NCI-H510A (cell line): ENCODE measurements around the gene TMEM182.

Source experiments
- DNase-seq: peaks from one replicate; lab custom pipeline; 2025; lab: John Stamatoyannopoulos, UW

The TMEM182 gene

DNA sequence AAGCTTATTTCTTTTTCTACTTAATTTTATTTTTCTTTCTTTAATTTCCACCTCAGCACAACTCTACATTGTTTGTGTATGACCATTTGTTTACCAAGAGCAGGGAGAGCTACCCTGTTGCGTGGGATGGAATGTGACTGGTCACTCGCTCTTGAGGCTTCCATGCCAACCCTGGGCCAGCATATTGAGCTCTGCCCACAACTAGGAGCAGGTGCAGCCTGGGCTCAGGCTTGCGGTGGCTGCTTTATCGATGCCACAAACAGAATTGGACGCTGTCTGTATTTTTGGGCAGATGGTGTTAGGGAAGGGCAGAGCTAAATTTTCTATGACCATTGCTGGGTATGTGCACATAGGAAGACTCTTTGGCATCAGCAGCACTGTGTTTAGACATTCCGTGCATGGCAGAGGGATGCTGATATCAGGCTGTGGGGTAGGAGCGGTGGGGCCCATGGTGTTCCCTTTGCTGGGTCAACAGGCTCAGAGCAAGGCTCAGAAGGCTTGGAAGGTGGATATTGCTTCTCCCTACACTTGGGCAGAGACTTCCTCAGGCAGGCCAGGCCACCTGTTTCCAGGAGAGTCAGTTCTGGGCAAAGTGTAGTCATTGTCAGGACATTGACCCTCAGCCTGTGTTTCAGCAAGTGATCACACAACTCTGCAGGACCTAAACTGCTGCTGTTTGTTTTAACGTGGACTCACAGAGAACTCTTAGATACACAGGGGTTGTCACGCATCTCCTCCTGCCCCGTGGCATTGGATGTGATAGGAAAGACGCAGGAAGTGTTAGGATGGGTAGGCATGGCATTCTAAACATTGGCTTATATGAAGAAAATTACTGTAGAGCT, 40.2 kb downstream of the TMEM182 start:
- no peak for DNase-seq

DNA sequence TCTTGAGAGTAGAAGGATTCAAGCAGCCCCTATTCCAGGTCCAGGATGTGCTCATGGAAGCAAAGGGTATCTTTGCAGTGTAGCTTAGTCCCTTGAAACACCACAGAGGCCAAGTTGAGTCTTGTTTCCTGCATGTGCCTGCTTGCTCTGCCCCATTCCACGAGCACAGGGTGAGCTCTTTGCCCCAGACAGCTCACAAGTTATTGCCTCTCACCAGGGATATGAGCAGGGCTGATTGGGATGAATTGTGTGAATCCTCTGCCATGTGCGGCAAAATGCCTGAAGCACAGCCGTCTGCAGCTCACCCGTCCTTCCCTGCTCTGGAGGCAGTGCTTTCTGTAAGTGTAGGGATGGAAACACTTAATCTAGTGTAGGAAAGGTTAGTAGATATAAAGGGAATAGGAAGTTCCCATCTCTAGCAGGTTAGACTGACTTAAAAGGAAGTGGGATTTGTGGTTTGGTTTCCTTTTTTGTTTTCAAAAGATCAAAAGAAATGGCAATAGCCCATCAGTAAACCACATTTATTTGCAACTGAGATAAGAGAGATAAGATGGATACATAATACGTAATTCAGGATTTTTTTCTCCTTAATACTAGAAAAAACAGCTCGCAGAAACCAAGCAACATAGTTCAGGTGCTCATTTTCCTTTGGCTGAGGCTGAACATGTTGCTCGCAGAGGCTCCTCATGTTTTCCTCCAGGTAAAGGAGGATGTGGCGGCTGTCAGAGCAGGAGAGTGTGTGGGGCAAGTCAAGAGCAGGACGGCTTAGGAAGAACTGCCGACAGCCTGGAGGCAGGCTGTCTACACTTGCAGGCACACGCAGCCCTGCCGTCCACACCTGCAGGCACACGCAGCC, 41.4 kb downstream of the TMEM182 start:
- DNase-seq = no peak

DNA sequence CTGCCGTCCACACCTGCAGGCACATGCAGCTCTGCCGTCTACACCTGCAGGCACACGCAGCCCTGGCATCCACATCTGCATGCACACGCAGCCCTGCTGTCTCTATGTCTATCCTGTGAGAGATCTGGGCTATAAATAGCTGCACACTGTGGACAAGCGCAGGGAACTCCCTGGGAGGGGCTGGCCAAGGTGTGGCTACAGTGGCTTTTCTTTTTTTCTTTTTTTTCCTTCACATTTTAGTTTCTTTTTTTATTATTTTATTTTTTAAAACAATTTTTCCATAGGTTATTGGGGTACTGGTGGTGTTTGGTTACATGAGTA, 42.0 kb downstream of the TMEM182 start:
- DNase-seq = no peak

DNA sequence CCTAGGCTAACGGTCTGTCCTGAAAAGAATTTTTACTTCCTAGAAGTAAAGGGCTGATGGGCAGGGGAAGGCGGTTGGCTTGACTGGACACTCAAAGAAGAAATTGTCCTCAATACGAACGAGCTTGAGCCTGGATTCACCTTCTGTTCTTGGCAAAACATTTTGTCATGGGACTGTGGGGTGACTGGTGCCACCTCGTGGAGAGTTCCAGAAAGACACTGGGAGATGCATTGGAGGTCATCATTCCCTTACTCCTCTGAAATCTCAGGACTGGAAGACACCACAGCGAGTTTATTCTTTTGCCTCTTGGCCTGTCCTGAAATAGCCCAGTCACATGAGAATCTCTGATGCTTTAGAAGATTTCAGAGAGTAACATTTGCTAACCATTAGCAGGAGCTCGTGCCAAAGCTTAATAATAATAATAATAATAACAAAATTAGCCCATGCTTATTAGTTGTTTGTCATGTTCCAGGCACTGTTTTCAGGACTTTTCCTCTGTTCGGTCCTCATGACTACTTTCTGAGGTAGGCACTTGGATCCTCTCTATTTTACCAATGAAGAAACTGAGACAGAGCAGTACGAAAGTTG, 44.5 kb downstream of the TMEM182 start:
- peak; percentile 13 for DNase-seq

DNA sequence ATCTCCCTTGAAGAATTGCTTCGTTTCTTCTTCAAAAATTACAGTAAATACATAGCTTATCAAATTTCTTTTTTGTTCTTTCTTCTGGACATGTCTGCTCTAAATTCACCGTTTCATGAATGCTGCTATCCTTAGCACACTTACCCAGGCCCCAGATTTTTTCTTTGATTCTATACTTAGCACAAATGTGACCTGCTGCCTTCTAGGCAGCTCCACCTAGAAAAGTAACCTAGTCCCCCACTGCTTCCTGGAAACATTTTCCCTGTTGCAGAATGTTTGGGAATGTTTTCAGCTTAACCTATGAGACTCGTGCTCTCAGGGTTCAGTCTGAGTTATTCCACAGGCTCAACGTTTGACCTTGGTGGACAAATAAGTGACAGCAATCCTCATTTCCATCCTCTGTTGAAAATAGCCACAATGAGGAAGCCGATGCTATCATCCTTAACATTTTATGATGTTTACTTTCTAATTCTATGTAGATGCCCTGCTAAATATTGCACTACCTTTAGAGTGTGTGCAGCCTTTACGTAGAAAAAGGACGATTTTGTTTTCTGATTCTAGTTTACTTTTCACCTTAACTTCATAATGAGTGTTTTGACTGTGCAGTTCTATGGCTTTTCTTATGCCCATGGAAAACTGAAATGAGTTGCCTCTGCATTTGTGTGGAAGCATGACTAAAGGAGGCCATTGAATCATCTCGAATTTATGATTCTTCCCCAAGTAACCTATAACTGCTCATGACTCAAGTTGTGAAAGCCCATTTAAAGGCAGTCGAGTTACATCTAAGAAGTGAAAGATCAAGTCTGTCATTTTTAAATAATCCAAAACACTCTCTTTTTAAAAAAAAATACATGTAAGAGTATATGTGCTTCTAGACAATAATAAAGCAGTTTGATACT, 47.7 kb downstream of the TMEM182 start:
- DNase-seq = no peak

DNA sequence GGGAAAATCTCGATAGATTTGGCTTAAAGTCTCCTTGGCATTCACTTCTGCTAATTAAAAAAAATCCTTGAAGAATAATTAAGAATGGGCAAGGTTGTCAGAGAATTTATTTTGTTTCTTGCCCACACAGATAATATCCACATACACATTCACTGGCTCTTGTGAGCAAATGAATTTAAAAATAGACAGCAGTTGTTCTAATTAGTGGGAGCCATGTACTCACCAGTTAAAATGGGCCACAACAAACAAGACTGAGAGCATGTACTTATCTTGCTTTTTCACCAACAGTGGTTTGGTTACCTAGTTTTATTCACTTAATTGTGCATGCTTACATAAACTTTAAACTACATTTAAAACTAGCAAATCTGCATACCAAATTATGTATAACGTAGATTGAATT, 53.5 kb downstream of the TMEM182 start:
- DNase-seq = no peak

DNA sequence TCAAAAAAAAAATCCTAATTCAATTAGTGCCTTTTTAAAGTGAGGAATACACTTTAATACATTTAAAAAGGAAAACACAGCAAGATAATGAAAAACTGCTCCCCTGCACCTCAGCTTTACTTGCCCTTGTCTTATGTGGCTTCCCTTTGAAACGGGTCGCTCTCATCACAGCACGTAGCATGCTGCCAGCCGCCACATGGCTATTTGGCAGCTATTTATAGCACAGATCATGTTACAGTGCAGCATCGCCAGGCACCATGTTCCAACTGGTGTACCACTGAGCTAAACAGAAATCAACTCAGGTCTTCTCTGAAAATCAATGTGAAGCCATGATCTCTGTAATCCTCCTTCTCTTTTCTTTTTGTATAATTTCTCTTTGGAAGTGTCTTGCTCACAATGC, 65.1 kb downstream of the TMEM182 start:
- peak; percentile 68 for DNase-seq

DNA sequence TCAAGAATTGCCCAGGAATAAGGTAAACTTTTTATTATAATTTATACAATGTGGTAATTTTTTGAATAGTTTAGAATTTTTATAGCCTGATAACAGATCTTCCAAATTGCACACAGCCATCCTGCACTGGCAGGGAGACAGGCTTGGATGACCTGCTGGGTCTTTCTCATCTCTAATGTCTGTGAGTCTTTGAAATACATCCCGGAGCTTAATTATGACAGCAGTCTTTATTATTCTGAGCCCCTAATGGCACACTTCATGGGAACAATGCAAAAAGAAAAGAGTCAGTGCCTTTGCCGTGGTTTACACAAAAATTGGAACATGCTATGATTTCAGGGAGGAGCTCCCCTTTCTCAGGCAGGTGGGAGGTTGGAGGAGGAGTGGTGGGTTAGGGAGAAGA, 71.0 kb downstream of the TMEM182 start:
- no peak for DNase-seq

DNA sequence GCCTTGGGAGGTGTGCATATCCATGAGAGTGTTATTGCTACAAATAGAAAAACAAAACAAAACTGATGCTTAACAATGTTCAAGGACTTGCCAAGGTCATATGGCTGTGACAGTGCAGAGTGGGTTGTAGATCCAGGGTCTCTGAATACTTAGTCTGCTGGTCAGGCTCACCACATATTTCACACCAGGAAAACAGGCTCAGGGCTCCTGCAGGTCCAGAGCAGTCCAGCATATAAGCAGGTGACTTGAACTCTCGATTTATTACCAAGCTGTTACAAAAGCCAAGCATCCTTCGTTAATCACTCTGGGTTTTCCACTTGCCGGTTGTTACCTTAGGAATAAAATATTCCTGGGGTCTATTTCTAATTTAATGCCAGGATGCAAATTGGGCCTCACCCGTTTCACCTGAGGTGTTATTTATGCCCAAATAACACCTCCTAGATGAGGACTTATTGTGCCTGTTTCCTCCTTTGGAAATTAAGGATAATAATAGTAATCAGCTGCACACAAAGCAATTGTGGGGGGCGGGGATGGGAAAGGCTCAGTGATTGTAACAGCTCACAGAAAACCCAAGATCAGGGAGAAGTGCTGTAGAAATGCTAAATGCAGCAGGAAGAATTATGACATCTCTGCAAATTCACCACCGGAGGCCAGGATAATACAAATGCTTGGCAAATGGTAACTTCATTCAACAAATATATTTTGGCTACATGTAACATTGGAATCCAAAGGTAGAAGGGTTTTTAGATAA, 72.9 kb downstream of the TMEM182 start:
- no peak for DNase-seq

DNA sequence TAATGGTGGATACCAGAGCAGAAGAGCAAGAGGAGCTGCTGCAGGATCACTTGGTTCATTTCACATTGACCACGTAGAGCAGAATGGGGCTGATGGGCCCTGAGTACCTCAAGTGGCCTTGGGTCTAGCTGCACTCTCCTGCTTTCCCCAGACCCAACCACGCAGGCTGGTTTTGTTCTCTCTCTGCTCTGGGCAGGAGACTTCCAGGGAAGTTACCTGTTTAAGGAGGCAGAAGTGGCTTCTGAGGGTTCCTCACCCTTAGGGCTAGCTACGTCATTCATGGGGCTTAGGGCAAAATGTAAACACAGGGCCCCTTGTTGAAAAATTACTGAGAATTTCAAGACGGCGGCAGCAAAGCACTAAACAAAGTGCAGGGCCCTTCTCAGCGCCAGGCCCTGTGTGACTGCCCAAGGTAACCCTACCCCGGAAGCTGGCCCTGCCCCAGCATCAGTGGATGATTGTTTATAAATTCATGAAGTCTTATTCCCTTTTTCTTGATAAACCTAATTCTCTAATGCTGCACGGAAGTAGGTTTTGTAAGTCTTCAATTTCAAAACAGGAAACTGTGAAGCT, 75.9 kb downstream of the TMEM182 start:
- no peak for DNase-seq

DNA sequence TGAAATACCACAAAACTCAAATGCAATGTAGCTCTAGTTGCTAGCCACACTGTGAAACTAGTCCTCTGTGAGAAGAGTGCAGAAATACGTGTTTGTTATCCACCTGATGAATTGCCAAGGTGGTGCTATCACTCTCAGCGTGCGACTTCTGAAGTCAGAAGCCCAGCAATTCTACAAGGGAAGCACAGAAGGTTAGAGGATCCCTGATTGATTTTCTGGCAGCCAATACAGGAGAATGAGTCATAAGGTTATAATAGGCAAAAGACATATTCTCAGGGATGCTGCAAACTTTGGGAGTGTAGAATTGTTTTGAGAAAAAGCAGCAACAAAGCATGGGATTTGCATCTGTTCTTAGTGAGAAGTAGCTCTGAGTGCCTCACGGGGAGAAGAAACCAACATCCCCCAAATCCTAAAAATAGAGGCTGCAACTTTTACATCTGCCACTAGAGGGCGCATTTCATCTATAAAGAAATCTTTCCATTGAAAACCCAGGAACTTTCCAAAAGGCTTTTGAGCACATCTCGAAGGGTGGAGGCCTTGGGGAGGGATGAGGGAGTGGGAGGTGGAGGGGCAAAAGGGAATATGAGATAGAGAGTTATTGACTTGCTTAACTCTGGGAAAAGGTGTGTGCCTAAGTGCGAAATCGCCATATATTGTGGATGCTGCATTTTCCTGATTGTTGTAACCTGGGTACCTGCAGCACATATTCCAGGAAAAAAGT, 78.0 kb downstream of the TMEM182 start:
- DNase-seq = peak; percentile 7

DNA sequence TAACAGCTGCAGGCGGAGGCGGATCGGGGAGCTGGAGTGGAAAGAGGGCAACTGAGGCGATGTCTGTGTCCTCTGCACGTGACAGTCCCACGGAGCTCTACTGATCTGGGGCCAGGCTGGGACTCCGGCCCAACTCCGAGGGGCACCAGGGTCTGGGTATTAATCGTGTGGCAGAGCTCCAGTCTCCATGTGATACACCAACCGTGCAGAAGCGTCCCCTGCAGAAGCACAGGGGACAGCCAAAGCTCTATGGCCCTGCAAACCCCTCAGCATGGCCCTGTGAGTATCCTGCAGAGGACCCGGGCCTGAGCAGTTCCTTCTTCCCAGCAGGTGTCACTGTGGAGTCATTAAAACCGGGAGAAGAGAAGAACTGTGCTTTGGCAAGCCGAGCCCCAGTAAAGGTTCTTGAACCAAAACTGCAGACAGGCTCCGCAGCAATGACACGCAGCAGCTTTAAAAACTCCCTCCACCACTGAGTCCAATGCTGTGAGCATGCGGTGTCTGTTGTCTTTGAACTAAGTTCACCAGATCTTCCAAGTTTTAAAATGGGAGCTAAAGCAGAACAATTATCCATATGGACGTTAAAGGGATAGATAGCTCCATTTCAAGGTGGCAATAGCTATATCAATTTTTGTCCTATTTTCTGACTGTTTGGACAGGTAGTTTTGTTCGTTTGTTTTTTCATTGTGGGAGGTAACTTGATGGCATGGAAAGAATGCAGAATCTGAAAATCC, 79.4 kb downstream of the TMEM182 start:
- peak; percentile 17 for DNase-seq

DNA sequence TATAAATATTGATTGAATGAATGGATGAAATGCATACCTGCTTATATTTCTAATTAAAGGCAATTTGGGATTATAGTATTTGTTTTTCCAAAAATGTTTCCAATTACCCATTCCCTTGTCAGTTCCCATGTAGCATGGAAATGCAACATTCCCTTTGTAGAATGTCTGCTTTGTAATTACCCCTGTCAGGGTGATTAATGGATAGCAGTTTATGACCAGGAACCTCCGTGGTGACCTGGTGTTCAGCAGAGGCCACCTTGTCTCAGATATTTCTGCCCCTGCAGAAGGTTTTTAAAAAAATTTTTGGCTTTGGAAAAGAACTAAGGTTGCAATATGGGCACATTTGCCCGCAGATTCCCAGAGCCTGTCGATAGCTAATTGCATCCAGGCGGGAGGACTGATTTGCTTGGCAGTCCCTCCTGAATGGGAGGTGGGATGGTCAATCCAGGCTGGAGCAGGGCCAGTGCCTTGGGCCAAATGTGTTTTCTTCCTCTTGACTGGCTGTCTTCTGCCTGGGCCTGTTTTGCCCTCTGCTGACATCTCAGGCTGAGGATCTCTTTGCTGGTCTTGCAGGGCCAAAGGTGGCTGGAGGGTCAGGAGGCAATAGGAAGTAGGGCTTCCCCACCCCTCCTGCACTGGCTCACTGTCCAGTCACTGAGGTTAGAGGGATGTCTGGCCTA, 82.1 kb downstream of the TMEM182 start:
- no peak for DNase-seq

DNA sequence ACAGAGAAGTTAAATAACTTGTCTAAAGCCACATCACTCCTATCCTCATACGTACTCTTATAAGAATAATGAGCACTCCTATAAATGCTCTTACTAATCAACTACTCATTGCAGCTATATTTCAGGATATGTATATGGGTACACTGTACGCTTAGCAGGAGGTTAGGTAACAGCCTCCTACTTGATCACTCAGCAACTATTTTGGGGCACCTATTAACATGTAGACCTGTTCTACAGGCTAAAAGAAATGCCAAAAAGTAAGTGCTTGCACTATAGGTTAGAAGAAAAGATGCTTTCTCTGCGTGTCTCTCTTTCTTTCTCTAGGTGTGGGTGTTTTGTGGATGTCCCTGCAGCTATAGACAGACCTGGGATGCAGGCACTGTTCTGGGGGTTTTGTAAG, 83.1 kb downstream of the TMEM182 start:
- DNase-seq = no peak

DNA sequence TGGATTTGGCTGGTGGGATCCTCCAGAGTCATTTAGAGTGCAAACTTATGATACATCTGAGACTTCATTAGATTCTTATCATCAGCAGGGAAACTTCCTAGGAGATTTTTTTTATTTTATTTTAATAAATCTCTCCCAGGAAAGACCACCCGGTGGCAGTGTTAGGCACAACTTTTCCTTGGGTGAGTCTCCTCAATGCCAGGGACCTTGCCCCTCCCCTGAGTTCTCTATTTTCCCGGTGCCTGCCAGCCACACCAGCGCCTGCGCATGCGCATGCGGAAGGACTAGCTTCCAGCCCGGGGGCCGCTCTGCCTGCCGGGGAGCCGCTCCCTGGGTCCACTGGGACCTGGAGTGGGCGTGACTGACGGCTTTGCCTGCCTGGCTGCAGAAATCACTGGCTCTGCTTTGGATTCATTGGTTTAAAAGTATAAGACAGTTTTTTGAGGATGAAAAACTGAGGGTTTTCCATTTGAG, 86.6 kb downstream of the TMEM182 start:
- DNase-seq = peak; percentile 37

DNA sequence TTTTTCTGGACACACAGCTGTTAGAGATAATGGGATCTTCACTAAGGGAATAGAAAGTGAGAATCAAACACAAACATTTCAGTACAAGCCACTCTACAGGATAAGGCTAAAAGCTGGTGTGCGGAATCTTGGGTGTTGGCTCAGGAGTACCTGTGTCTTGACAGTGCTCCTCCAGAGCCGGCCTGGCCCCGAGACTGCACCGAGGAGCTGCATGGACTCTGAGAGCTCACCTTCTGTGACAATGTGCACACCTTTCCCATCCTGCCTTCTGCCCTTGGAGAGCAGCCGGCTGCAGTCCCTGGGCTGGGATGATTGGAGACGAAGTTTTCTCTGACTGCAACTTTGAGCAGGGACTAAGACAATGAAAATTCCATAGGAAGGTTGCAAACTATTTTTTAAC, 89.1 kb downstream of the TMEM182 start:
- DNase-seq = no peak

DNA sequence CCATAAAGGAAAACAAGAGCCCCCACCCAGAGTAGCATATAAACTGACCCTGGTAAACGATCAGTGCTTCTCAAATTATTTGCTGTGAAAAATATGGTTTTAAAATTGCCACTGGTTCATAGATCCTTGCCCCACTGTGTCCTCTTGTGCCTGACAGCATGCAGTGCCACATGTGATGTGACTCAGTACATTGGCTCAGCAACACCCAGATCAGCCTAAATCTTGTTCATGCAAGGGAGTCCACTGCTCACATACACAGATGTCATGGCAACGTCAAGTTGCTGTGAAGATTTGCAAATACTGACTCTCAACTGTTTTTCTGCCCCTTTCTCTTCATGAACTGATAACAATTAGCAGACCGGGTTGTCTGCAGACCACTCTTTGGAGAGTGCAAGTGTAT, 91.0 kb downstream of the TMEM182 start:
- DNase-seq = no peak
